ENCODE measurements around the gene PNMA3.
"Not testable (repeated sequence)": the region's sequence is repeated elsewhere in the genome, so short reads cannot be mapped to it uniquely, and the experiment has no call there.

Gene PNMA3

DNA sequence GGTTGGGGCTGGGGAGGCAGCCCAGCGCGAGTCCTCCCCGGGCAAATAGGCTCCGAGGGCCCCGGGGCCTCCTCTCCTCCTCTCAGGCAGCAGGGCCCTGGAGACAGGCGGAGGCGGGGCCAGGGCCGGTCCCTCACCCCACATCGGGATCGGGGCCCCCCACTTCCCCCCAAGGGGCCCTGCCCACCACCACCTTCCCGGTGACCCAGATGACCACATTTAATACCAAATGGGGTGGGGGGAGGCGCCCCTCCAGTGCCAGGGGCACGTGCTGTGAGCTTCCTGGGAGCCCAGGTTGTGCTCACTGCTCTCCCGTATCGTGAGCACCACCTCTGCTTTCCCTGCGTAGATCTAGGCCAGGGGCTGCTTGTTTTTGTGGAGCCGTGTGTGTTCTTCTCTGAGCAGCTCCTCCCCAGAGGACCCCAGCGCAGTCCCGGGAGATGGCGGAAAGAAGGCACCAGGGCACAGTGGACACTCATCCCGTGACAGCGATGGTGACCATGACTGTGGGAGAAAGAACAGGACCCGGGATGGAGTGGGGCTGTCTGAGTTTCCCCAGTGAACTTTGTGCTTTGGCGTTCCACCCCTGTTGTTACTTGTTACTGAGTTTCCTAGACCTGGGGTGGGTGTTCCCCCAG is 18.1 kb downstream of the PNMA3 start:
- no peak for DNase-seq (ENCODE audit: low read depth in 1 of 2, low spot score in 1 of 2)

DNA sequence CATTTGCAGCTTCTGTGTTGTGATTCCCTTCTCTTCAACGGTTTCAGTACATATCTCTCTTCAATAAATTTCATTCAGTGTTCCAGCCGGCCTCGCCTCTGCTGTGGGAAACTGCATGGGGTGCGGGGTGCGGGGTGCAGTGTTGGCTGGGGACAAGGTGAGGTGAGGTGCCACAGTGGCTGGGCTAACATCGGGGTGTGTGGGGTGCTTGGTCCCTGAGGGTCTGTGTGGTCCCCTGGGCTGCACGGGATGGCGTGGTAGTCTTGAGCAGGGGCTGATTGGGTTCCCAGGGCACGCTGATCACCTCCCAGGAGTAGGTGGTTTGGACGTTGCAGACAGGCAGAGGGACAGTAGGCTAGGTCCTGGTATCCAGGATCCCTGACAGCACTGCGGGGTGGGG is 18.7 kb downstream of the PNMA3 start:
- no peak for DNase-seq (ENCODE audit: low read depth in 1 of 2, low spot score in 1 of 2)

DNA sequence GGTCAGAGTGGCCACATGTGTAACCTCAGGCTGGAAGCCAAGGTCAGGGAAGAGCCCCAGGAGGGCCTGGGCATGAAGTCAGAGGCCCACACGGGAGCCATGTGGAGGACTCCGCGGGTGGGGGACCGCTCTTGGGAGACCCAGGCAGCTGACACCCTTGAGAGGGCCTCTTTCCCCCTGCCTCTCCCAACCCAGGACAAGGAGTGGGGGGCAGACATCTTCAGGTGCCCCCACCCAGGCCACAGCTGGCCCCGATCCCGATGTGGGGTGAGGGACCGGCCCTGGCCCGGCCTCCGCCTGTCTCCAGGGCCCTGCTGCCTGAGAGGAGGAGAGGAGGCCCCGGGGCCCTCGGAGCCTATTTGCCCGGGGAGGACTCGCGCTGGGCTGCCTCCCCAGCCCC is 19.1 kb downstream of the PNMA3 start:
- no peak for DNase-seq (ENCODE audit: low read depth in 1 of 2, low spot score in 1 of 2)

DNA sequence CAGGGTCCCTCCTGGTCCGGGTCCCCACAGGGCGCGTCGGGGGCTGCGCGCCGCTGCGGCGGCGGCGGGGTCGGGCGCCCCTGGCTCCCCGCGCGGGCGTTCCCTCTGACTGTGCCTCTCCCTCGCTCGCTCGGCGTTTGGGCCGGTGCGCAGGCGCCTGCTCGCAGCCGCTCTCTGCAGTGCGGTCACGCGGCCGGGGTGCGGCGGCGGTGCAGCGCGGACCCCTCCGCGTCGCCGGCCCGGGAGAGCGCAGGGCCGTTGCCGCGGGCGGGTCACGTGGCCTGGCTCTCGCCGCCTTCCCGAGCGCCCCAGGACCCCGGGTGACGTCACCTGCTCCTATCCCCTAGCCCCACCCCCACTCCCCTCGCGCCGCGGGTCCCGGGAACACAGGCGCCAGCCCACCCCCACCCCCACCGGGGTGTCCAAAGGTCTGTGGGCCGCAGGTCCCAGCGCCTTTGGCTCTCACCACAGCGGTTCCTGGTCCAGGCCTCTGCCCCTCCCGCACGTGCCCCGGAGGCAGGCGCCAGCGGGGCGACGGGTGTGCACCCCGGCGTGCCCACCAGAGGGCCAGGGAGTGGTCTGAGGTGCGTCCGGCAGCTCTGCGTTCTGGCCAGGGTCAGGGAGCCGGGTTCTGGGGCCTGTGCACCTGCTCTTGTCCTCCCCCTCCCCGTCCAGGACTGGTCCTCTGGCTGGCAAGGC is 21.3 kb downstream of the PNMA3 start:
- DNase-seq (ENCODE audit: low read depth in 1 of 2, low spot score in 1 of 2): not testable (repeated sequence)

DNA sequence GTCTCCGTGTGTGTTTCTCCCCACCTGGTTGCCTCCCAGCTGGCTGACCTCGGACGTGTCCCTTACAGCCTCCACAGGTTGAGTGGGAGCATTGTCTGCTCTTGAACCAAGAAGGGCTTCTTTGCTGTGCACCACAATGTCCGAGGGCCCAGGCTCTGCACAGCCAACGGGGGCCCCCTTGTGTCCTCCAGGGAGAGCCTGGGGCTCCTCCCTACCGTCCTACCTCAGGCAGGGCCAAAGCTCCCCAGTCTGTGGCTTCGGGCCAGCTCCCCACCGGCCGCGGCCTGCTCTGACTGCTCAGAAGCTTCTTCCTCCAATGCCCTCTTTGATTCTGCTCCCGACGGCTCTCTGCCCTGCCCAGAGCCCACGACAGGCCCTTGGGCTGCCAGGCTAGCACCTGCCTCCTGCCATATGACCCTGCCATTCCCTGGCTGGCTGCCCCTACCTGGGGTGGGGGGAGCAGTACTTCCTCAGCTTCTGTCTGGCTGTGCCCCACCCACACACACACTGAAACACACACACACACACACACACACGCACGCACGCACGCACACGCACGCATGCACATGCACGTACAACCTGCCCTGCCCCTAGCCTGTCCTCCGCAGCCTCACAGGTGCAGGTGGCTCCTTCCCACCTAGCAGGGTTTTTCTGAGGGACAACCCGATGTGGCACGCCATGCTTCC is 27.1 kb downstream of the PNMA3 start:
- not testable (repeated sequence) for DNase-seq (ENCODE audit: low read depth in 1 of 2, low spot score in 1 of 2)

DNA sequence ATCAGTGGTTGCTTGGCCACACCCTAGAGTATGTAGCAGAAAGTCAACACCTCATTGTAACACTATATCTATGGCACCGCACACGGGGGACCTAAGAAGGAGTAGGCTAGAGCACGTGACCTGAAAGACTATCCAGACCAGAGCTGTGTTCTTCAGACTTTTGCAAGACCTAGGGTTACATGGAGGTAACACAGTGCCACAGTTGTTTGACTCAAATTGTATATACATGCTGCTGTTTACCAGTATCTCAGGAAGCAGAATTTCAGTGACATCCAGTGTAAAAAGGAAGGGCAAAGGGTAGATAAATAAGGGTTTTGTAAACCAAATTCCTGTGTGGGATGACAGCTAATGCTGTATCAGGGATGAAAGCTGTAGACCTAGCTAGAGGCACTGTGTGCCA is 46.1 kb downstream of the PNMA3 start:
- no peak for DNase-seq (ENCODE audit: low read depth in 1 of 2, low spot score in 1 of 2)

DNA sequence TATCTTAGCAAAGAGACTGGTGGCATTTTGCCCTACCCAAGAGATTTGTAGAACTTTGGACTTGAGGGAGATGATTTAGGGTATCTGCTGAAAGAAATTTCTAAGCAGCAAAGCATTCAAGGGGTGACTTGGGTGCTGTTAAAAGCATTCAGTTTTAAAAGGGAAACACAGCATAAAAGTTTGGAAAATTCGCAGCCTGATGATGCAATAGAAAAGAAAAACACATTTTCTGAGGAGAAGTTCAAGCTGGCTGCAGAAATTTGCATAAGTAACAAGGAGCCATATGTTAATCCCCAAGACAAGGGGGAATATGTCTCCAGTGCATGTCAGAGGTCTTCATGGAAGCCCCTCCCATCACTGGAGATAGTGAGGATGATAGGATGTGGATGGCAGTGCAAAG is 48.7 kb downstream of the PNMA3 start:
- DNase-seq (ENCODE audit: low read depth in 1 of 2, low spot score in 1 of 2): not testable (repeated sequence)

DNA sequence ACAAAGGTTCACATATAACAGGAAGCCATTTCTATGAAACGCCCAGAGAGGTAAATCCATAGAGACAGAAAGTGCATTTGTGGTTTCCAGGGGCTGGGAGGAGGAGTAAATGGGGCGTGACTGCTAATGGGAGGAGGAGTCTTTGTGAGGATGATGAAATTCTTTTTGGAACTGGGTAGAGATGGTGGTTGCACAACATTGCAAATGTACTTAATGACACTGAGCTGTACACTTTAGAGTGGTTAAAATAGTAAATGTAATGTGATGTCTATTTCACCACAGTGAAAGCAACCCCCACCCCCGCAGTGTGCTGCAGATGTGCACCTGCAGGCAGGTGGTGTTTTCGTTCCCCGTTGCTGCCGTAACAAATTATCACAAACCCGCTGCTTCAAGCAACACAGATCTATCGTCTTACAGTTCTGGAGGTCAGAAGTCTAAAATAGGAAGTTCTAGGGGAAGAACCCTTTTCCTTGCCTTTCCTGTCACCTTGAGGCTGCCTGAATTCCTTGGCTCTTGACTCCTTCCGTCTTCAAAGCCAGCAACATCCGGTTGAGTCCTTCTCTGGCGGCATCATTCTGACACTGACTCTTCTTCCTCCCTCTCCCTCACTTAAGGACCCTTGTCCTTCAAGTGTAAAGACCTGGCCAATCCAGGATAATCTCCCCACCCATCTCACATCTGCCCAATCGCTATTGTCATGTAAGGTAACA is 50.0 kb downstream of the PNMA3 start:
- not testable (repeated sequence) for DNase-seq (ENCODE audit: low read depth in 1 of 2, low spot score in 1 of 2)
